OCI-LY1 (cell line): ENCODE data around the gene NR2F1-AS1.

Experiments used
- H2AFZ ChIP-seq: fragments of 200-600 bp; sonication (generic), shearing (Covaris generic); 2 replicates; pipeline ENCODE4 v1.6.0; 2014; ENCODE audit warnings: antibody characterized with exemption, mild to moderate bottlenecking, low read length
- H3F3A ChIP-seq: fragments of 200-600 bp; sonication (generic), shearing (Covaris generic); 2 replicates; pipeline ENCODE4 v1.6.0; 2014; ENCODE audit warnings: mild to moderate bottlenecking, antibody characterized with exemption, low read length, moderate library complexity; ENCODE audit not compliant: insufficient read depth
- H3K27ac ChIP-seq: fragments of 200-600 bp; sonication (generic); 2 replicates; pipeline ENCODE4 v1.5.1; 2014; ENCODE audit warnings: low read length, mixed run types, mild to moderate bottlenecking, low read depth; ENCODE audit not compliant: poor library complexity, severe bottlenecking
- H3K27me3 ChIP-seq: fragments of 200-600 bp; sonication (generic); 2 replicates; pipeline ENCODE4 v1.6.0; 2014; ENCODE audit warnings: antibody characterized with exemption, mild to moderate bottlenecking, low read length, moderate library complexity; ENCODE audit not compliant: insufficient read depth
- H3K36me3 ChIP-seq: fragments of 200-600 bp; sonication (generic); 2 replicates; pipeline ENCODE4 v1.6.1; 2014; ENCODE audit warnings: mild to moderate bottlenecking, antibody characterized with exemption, low read length, moderate library complexity, mixed read lengths; ENCODE audit not compliant: insufficient read depth
- H3K4me1 ChIP-seq: fragments of 200-600 bp; sonication (generic); 2 replicates; pipeline ENCODE4 v1.5.1; 2014; ENCODE audit warnings: mild to moderate bottlenecking, low read length, moderate library complexity; ENCODE audit not compliant: insufficient read depth, severe bottlenecking
- H3K4me2 ChIP-seq: fragments of 200-600 bp; sonication (generic), shearing (Covaris generic); 2 replicates; pipeline ENCODE4 v1.6.1; 2014; ENCODE audit warnings: low read length
- H3K4me3 ChIP-seq: fragments of 200-600 bp; sonication (generic); 2 replicates; pipeline ENCODE4 v1.5.1; 2014; ENCODE audit warnings: low read length, low read depth, mild to moderate bottlenecking, mixed read lengths; ENCODE audit not compliant: poor library complexity, severe bottlenecking
- H3K79me2 ChIP-seq: fragments of 200-600 bp; shearing (Covaris generic); 2 replicates; pipeline ENCODE4 v1.6.1; 2016; ENCODE audit warnings: mixed run types, low read length, mixed read lengths; ENCODE audit not compliant: insufficient read depth
- H3K9ac ChIP-seq: fragments of 200-600 bp; sonication (generic), shearing (Covaris generic); 2 replicates; pipeline ENCODE4 v1.6.1; 2014; ENCODE audit warnings: mild to moderate bottlenecking, low read length, mixed read lengths
- H3K9me2 ChIP-seq: fragments of 200-600 bp; sonication (generic), shearing (Covaris generic); 2 replicates; pipeline ENCODE4 v1.6.1; 2014; ENCODE audit warnings: low read depth, mild to moderate bottlenecking, low read length, mixed read lengths
- H3K9me3 ChIP-seq: fragments of 200-600 bp; shearing (Covaris generic); 2 replicates; pipeline ENCODE4 v1.6.1; 2014; ENCODE audit warnings: low read length, mixed read lengths
- H4K20me1 ChIP-seq: fragments of 200-600 bp; sonication (generic), shearing (Covaris generic); 2 replicates; pipeline ENCODE4 v1.6.0; 2016; ENCODE audit warnings: mild to moderate bottlenecking, low read length; ENCODE audit not compliant: insufficient read depth
- EZH2 ChIP-seq: fragments of 200-600 bp; sonication (generic), shearing (Covaris generic); IDR thresholded peaks from 2 replicates; pipeline ENCODE4 v1.8.0; 2017; ENCODE audit warnings: borderline replicate concordance, mixed run types, mild to moderate bottlenecking, antibody characterized with exemption, low read length, moderate library complexity, mixed read lengths
- TF ChIP-seq, protein P1 (sequence below): fragments of 200-600 bp; sonication (generic), shearing (Covaris generic); IDR thresholded peaks from 2 replicates; pipeline ENCODE4 v1.5.1; 2017; ENCODE audit warnings: mild to moderate bottlenecking, antibody characterized with exemption, low read length, moderate library complexity, mixed read lengths

The NR2F1-AS1 gene

DNA sequence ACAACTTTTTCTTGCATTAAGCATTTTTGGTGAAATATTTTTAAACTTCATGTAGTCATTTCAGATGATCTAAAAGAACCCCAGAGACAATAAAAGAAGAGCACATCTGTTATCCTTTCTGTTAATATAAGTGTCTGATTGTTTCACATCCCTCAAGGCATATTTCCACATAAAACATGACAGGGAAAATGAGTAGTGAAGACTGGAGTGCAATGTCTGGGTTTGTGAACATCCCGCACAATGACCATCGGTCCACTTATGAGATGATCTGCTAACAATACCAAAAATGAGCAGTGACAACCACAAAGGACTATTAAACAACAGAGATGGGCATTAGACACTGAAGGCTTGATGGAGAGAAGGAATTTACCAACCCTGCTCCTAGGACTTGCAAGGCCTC, 209.1 kb downstream of the NR2F1-AS1 start:
- H3K79me2 ChIP-seq, result no peaks in the 10 kb centered on the region
- H4K20me1 ChIP-seq, result no peaks in the 10 kb centered on the region
- no peaks in the 10 kb centered on the region for H3K27me3 ChIP-seq
- H2AFZ ChIP-seq, result no peak overlapping the region
- no peaks in the 10 kb centered on the region for H3K9me2 ChIP-seq
- no peaks in the 10 kb centered on the region for H3K9me3 ChIP-seq
- H3K9ac ChIP-seq, result no peak overlapping the region
- H3K4me3 ChIP-seq, result no peak overlapping the region
- no peak overlapping the region for H3K27ac ChIP-seq
- no peaks in the 10 kb centered on the region for H3K36me3 ChIP-seq
- no peaks in the 10 kb centered on the region for H3F3A ChIP-seq
- H3K4me2 ChIP-seq, result no peak overlapping the region
- TF ChIP-seq EZH2, result no peak
- TF ChIP-seq, protein P1, sequence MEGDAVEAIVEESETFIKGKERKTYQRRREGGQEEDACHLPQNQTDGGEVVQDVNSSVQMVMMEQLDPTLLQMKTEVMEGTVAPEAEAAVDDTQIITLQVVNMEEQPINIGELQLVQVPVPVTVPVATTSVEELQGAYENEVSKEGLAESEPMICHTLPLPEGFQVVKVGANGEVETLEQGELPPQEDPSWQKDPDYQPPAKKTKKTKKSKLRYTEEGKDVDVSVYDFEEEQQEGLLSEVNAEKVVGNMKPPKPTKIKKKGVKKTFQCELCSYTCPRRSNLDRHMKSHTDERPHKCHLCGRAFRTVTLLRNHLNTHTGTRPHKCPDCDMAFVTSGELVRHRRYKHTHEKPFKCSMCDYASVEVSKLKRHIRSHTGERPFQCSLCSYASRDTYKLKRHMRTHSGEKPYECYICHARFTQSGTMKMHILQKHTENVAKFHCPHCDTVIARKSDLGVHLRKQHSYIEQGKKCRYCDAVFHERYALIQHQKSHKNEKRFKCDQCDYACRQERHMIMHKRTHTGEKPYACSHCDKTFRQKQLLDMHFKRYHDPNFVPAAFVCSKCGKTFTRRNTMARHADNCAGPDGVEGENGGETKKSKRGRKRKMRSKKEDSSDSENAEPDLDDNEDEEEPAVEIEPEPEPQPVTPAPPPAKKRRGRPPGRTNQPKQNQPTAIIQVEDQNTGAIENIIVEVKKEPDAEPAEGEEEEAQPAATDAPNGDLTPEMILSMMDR, result no peak
- H3K4me1 ChIP-seq, result no peaks in the 10 kb centered on the region

DNA sequence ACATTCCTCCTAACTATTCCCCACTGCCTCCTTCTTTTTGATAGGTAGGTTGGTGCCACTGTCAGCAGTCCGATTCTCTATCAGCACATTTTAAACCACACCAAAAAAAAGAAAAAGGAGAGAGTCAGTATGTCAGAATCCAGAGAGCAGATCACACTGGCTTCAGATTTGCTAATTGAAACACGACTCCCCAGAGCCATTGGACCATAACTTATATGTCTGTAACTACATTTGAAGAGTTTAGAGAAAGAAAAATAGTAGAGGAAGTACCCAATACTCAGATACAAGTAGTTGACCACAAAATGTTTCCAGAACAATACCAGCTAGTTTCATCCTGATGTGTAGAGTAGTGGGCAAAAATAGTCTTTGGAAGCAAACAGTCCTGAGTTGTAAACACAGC, 216.6 kb downstream of the NR2F1-AS1 start:
- TF ChIP-seq EZH2, result no peak
- TF ChIP-seq, protein P1, result no peak
- no peak overlapping the region for H3K9ac ChIP-seq
- H3K4me1 ChIP-seq, result no peaks in the 10 kb centered on the region
- H3K9me2 ChIP-seq, result no peaks in the 10 kb centered on the region
- H2AFZ ChIP-seq, result no peak overlapping the region
- H4K20me1 ChIP-seq, result no peaks in the 10 kb centered on the region
- no peaks in the 10 kb centered on the region for H3K79me2 ChIP-seq
- H3K9me3 ChIP-seq, result no peaks in the 10 kb centered on the region
- H3K27me3 ChIP-seq, result no peaks in the 10 kb centered on the region; the same call in 1 of the 2 replicates
- no peak overlapping the region for H3K27ac ChIP-seq
- no peak overlapping the region for H3K4me2 ChIP-seq
- no peaks in the 10 kb centered on the region for H3K36me3 ChIP-seq
- H3K4me3 ChIP-seq, result no peak overlapping the region
- no peaks in the 10 kb centered on the region for H3F3A ChIP-seq

DNA sequence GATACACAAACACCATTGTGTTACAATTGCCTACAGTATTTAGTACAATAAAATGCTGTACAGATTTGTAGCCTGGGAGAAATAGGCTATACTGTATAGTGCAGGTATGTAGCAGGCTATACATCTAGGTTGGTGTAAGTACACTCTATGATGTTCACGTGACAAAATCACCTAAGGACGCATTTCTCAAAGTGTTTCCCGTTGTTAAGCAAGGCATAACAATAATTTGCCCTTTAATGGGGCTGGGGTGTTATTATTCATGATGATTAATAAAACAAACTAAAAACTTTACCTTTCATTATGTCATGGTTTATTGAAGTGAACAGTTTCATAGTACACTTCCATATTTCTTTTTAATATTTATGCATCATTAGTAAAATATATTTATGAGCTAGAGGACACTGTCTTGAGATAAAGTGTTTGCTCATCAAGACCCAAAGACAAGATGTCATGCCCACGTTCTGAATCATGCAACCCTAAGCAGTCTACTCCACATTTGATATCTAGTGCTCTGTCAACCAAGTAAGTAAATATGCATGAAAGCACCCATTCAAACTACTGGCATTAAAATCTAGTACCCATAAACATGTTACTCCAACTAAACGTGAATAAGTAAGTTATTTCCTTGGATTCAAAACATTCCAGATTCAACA, 220.5 kb downstream of the NR2F1-AS1 start:
- H4K20me1 ChIP-seq, result no peaks in the 10 kb centered on the region
- H3K79me2 ChIP-seq, result no peaks in the 10 kb centered on the region
- H3K9ac ChIP-seq, result no peak overlapping the region
- no peaks in the 10 kb centered on the region for H3F3A ChIP-seq
- H3K27me3 ChIP-seq, result no peaks in the 10 kb centered on the region; the same call in 1 of the 2 replicates
- no peak overlapping the region for H3K27ac ChIP-seq
- no peak for TF ChIP-seq EZH2
- TF ChIP-seq, protein P1, result no peak
- H3K4me2 ChIP-seq, result no peak overlapping the region
- no peaks in the 10 kb centered on the region for H3K36me3 ChIP-seq
- no peak overlapping the region for H3K4me3 ChIP-seq
- H2AFZ ChIP-seq, result no peak overlapping the region
- no peaks in the 10 kb centered on the region for H3K9me3 ChIP-seq
- H3K4me1 ChIP-seq, result no peaks in the 10 kb centered on the region
- H3K9me2 ChIP-seq, result no peaks in the 10 kb centered on the region
